OCI-LY7 (cell line): ENCODE results near the gene ZNRF3.

Experiments
- EZH2phosphoT487 ChIP-seq: fragments of 200-600 bp; sonication (generic); IDR thresholded peaks from 2 replicates; pipeline ENCODE4 v1.6.1; 2018; ENCODE audit warnings: low read depth, borderline replicate concordance, mild to moderate bottlenecking, mixed run types, antibody characterized with exemption, low read length, moderate library complexity, mixed read lengths
- TF ChIP-seq, protein P1 (sequence below): fragments of 200-600 bp; sonication (generic); conservative IDR thresholded peaks from 2 replicates; pipeline ENCODE4 v1.5.1; 2014; ENCODE audit warnings: mild to moderate bottlenecking, antibody characterized with exemption, low read length, moderate library complexity, mixed read lengths

DNA sequence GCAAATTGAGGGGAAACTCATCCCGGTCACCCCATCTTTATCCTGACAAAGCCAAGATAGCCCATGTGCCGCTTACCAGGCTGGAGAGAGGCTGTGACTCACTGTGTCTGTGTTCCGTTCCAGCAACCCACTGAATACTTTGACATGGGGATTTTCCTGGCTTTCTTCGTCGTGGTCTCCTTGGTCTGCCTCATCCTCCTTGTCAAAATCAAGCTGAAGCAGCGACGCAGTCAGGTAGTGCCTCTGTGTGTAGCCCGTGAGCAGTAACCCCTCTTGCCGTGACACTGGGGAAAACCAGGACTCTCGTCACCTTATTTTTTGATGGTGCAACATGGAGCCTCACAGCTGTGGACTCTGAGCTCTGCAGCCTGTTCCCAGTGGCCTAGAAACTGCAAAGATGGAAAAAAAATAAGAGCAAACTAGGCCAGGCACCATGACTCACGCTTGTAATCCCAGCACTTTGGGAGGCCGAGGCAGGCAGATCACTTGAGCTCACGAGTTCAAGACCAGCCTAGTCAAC lies 161.3 kb downstream of the ZNRF3 start:
- TF ChIP-seq, protein P1, sequence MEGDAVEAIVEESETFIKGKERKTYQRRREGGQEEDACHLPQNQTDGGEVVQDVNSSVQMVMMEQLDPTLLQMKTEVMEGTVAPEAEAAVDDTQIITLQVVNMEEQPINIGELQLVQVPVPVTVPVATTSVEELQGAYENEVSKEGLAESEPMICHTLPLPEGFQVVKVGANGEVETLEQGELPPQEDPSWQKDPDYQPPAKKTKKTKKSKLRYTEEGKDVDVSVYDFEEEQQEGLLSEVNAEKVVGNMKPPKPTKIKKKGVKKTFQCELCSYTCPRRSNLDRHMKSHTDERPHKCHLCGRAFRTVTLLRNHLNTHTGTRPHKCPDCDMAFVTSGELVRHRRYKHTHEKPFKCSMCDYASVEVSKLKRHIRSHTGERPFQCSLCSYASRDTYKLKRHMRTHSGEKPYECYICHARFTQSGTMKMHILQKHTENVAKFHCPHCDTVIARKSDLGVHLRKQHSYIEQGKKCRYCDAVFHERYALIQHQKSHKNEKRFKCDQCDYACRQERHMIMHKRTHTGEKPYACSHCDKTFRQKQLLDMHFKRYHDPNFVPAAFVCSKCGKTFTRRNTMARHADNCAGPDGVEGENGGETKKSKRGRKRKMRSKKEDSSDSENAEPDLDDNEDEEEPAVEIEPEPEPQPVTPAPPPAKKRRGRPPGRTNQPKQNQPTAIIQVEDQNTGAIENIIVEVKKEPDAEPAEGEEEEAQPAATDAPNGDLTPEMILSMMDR: no peak
- no peak for TF ChIP-seq EZH2phosphoT487
